HEK293T (cell line): Measurements from ENCODE around the gene TCEAL2.

Source experiments
- ELF4 ChIP-seq: fragments of 450-650 bp; IDR thresholded peaks from 2 replicates; pipeline ENCODE4 v1.6.1; 2017; ENCODE audit warnings: antibody characterized with exemption
- L3MBTL2 ChIP-seq: fragments of 450-650 bp; conservative IDR thresholded peaks from 2 replicates; pipeline ENCODE4 v1.6.1; 2016; ENCODE audit warnings: mild to moderate bottlenecking
- SUZ12 ChIP-seq: fragments of 450-650 bp; IDR thresholded peaks from 2 replicates; pipeline ENCODE4 v1.6.1; 2016; ENCODE audit warnings: mild to moderate bottlenecking

GRCh38 chrX:102113367-102113766 lies 12.1 kb upstream of the TCEAL2 start:
- TF ChIP-seq SUZ12 (no peak), L3MBTL2 (no peak), ELF4 (no peak)
